A673 (cell line): ENCODE measurements around the gene HLCS. TPM values are rescaled to one million over a fixed set of nuclear protein-coding genes. Genes with fewer than 3 reads are reported as not detected.
A peak's percentile ranks its signal among the peaks of the same experiment; 100 is the strongest.

Source experiments
- BruUV-seq: library from RNA; stranded (reverse); fragments of 400-500 nt; replicated peaks from 2 replicates; lab custom pipeline; 2021; lab: Mats Ljungman, UMichigan
- CTCF ChIA-PET: fragments of 300-600 bp; sonication (Branson Sonifier 250); formaldehyde crosslinking; loops from one replicate; lab custom pipeline; 2022; ENCODE audit warnings: antibody characterized with exemption; lab: Charles Lee
- POLR2A ChIA-PET: fragments of 300-600 bp; sonication (Branson Sonifier 250); formaldehyde crosslinking; loops from one replicate; lab custom pipeline; 2022; ENCODE audit warnings: antibody characterized with exemption; ENCODE audit not compliant: low non-redundant PET; lab: Charles Lee
- DNase-seq: peaks from one replicate; pipeline ENCODE4 v3.0.0-alpha.2; 2015; ENCODE audit warnings: low spot score
- H3K27ac ChIP-seq: fragments of 200-600 bp; sonication (generic); 2 replicates; pipeline ENCODE4 v1.5.1; 2016; ENCODE audit warnings: mixed run types, low read depth, mild to moderate bottlenecking, mixed read lengths, antibody characterized with exemption, low read length; ENCODE audit not compliant: poor library complexity, severe bottlenecking
- H3K27me3 ChIP-seq: fragments of 200-600 bp; sonication (generic); replicated peaks from 2 replicates; pipeline ENCODE4 v1.6.1; 2017; ENCODE audit warnings: mixed run types, low read depth, mild to moderate bottlenecking, mixed read lengths, antibody characterized with exemption, low read length; ENCODE audit not compliant: insufficient read depth, poor library complexity
- H3K36me3 ChIP-seq: fragments of 200-600 bp; sonication (generic); 2 replicates; pipeline ENCODE4 v1.6.1; 2016; ENCODE audit warnings: mixed run types, mild to moderate bottlenecking, mixed read lengths, antibody characterized with exemption, low read length; ENCODE audit not compliant: insufficient read depth, poor library complexity, severe bottlenecking
- H3K4me1 ChIP-seq: fragments of 200-600 bp; sonication (generic); 2 replicates; pipeline ENCODE4 v1.6.1; 2017; ENCODE audit warnings: mixed run types, mild to moderate bottlenecking, mixed read lengths, antibody characterized with exemption, low read length; ENCODE audit not compliant: insufficient read depth, poor library complexity, severe bottlenecking
- H3K4me3 ChIP-seq: fragments of 200-600 bp; sonication (generic); 2 replicates; pipeline ENCODE4 v1.5.1; 2016; ENCODE audit warnings: low read depth, mixed run types, mild to moderate bottlenecking, mixed read lengths, low read length; ENCODE audit not compliant: poor library complexity, severe bottlenecking
- H3K9me3 ChIP-seq: fragments of 200-600 bp; sonication (generic); 2 replicates; pipeline ENCODE4 v1.6.1; 2016; ENCODE audit warnings: mixed run types, low read depth, mild to moderate bottlenecking, mixed read lengths, antibody characterized with exemption, low read length; ENCODE audit not compliant: poor library complexity, severe bottlenecking
- EZH2 ChIP-seq: fragments of 200-600 bp; sonication (generic); IDR thresholded peaks from 2 replicates; pipeline ENCODE4 v1.6.1; 2017; ENCODE audit warnings: borderline replicate concordance, low read depth, mild to moderate bottlenecking, mixed read lengths, antibody characterized with exemption, low read length; ENCODE audit not compliant: poor library complexity, severe bottlenecking
- intact Hi-C: fragments of 100-400 bp; cut with micrococcal nuclease; formaldehyde crosslinking; loops from one replicate; pipeline ENCODE4 v1.10.0; 2022; ENCODE audit not compliant: unreplicated experiment
- total RNA-seq: library from RNA; stranded (reverse); gene quantifications from 2 replicates; pipeline ENCODE4 v1.2.3, GENCODE V29; 2021
- TF ChIP-seq, protein P1 (sequence below): fragments of 300-800, 200-600 bp; sonication (generic); conservative IDR thresholded peaks from 2 replicates; pipeline ENCODE4 v1.5.1; 2017; ENCODE audit warnings: low read depth, mild to moderate bottlenecking, antibody characterized with exemption, low read length, moderate library complexity, mixed read lengths

HLCS gene
- total RNA-seq, 1 experiment from 2014 or later: 15.3 TPM

DNA sequence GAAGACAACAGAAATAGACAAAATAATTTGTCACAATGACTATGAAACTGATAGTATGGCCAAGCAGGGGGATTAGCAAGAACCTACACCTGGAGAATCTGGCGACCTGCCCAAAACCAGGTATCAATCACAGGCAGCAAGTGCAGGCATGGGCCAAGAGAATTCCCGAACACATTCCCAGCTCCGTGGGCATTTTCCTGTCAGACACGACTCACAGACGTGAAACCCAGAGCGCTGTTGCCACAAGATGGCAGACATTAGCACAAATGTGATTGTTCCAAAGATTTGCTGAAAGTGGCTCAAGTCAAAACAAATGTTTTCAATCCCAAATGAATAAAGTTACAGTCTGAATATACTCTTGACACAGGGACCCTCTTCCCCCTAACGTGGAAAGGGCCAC lies 36.8 kb downstream of the HLCS start:
- intact Hi-C loops: loop anchor here (5.0 kb wide), 4 partner anchors 177 to 792 kb away; partner anchors contain the start of gene CBR3
- DNase-seq: peak; percentile 50

DNA sequence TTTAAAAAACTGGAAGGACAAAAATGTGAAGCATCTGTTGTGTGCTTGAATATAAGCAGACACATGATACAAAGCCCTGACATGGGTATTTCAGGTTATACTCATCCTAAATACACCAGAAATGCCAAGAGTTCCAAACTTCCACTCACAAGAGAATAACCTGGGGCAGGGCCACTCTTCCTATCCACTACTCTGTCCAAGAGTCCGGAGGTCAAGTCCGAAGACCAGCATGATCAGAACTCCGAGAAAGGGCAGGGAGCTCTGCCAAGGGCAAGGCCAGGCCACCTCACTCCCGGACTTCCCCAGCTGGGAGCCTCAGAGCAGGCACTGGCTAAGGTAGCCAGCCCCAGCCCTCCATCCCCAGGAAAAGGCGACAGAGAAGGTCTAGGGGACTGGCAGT lies 37.5 kb downstream of the HLCS start:
- intact Hi-C loops: loop anchor here (5.0 kb wide), 4 partner anchors 177 to 792 kb away; partner anchors contain the start of gene CBR3
- POLR2A ChIA-PET: no interaction called here
- no TSS peak for BruUV-seq

More for the DNA sequence above, 36.8 kb downstream of the HLCS start:
- Histone ChIP-seq H3K27ac (no peak overlapping the region), H3K4me3 (no peak overlapping the region), H3K27me3 (no peaks in the 10 kb centered on the region), H3K36me3 (no peaks in the 10 kb centered on the region), H3K9me3 (no peaks in the 10 kb centered on the region), H3K4me1 (peaks cover 32% of the 10 kb centered on the region)
- BruUV-seq: no TSS peak
- TF ChIP-seq, protein P1, sequence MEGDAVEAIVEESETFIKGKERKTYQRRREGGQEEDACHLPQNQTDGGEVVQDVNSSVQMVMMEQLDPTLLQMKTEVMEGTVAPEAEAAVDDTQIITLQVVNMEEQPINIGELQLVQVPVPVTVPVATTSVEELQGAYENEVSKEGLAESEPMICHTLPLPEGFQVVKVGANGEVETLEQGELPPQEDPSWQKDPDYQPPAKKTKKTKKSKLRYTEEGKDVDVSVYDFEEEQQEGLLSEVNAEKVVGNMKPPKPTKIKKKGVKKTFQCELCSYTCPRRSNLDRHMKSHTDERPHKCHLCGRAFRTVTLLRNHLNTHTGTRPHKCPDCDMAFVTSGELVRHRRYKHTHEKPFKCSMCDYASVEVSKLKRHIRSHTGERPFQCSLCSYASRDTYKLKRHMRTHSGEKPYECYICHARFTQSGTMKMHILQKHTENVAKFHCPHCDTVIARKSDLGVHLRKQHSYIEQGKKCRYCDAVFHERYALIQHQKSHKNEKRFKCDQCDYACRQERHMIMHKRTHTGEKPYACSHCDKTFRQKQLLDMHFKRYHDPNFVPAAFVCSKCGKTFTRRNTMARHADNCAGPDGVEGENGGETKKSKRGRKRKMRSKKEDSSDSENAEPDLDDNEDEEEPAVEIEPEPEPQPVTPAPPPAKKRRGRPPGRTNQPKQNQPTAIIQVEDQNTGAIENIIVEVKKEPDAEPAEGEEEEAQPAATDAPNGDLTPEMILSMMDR: peak; percentile 65
- no peak for TF ChIP-seq EZH2
- ChIA-PET CTCF (interaction anchor here (0.7 to 1.3 kb wide), 4 partner anchors 37 to 289 kb away, joined by 3 to 5 read pairs (median 5); partner anchors contain the start of gene HLCS), POLR2A (no interaction called here)

DNA sequence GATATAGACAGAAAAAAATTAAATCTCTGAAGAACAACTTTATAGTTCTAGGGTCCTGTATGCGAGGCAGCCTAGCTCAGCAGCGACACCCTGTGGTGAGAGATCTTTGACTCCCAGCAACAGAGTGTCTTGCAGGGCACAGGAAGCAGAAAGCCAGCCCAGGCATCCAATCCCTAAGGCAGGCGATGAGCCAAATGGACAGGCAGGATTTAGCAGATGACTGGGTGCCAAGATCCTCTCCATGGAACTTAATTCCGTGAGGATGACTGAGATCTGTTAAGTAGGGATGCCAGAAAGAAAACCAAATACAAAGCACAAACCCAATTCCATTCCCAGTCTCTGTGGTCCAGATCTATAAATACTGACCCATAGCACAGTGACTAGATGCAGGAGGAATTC lies 38.8 kb downstream of the HLCS start:
- CTCF ChIA-PET: interaction anchor here (0.6 to 2.3 kb wide), 4 partner anchors 10 to 439 kb away, joined by 3 to 12 read pairs (median 4); no protein-coding TSS in a partner anchor
- TF ChIP-seq, protein P1: peak; percentile 97
- TF ChIP-seq EZH2: no peak
- POLR2A ChIA-PET: interaction anchor here (0.6 kb wide), 1 partner anchor 604 kb away, joined by 3 read pairs; no protein-coding TSS in a partner anchor
- intact Hi-C loops: loop anchor here (1.0 to 5.0 kb wide), 7 partner anchors 175 to 790 kb away; partner anchors contain the start of gene CBR3
- Histone ChIP-seq H3K36me3 (no peaks in the 10 kb centered on the region), H3K9me3 (no peaks in the 10 kb centered on the region), H3K4me1 (peaks cover 29% of the 10 kb centered on the region), H3K27me3 (no peaks in the 10 kb centered on the region), H3K27ac (no peak overlapping the region), H3K4me3 (no peak overlapping the region)
- DNase-seq: peak; percentile 91
- BruUV-seq: no TSS peak

More for the DNA sequence above, 37.5 kb downstream of the HLCS start:
- peaks cover 29% of the 10 kb centered on the region for H3K4me1 ChIP-seq
- no peaks in the 10 kb centered on the region for H3K9me3 ChIP-seq
- H3K4me3 ChIP-seq: no peak overlapping the region
- no peak for DNase-seq
- H3K27ac ChIP-seq: no peak overlapping the region
- CTCF ChIA-PET: interaction anchor here (0.7 to 1.3 kb wide), 4 partner anchors 38 to 288 kb away, joined by 3 to 5 read pairs (median 5); partner anchors contain the start of gene HLCS
- H3K36me3 ChIP-seq: no peaks in the 10 kb centered on the region
- H3K27me3 ChIP-seq: no peaks in the 10 kb centered on the region
- no peak for TF ChIP-seq EZH2
- TF ChIP-seq, protein P1: no peak
